Measurements from ENCODE around the gene FKBP1B. TPM values are rescaled to one million over a fixed set of nuclear protein-coding genes. Genes with fewer than 3 reads are reported as not detected.

The FKBP1B gene
- total and polyA plus RNA-seq, 4 donors, result 10.5 to 19.0 (median 13.3) TPM

GRCh38 chr2:24024018-24024417, 25.5 kb upstream of the FKBP1B start:
- no peak for ATAC-seq (ENCODE audit: insufficient read depth, low FRiP score)
- no peaks in the 10 kb centered on the region for H3K27me3 ChIP-seq (ENCODE audit: control insufficient read depth in 3 of 3, insufficient read depth in 3 of 3, low read length in 2 of 3)
- H3K9me3 ChIP-seq (ENCODE audit: control insufficient read depth in 4 of 4, insufficient read depth in 3 of 4, low read length in 3 of 4), result no peaks in the 10 kb centered on the region
- WGBS, 2 donors, result 77 to 81% methylated on average over 12 of the region's 12 CpGs
- peaks cover 0 to 18% (median 5%) of the 10 kb centered on the region in 4 donors for H3K36me3 ChIP-seq (ENCODE audit: control insufficient read depth in 4 of 4, insufficient read depth in 4 of 4, low read length in 4 of 4)
- no peak overlapping the region for H3K4me3 ChIP-seq
- no peak for DNase-seq
- TF ChIP-seq, protein P1, sequence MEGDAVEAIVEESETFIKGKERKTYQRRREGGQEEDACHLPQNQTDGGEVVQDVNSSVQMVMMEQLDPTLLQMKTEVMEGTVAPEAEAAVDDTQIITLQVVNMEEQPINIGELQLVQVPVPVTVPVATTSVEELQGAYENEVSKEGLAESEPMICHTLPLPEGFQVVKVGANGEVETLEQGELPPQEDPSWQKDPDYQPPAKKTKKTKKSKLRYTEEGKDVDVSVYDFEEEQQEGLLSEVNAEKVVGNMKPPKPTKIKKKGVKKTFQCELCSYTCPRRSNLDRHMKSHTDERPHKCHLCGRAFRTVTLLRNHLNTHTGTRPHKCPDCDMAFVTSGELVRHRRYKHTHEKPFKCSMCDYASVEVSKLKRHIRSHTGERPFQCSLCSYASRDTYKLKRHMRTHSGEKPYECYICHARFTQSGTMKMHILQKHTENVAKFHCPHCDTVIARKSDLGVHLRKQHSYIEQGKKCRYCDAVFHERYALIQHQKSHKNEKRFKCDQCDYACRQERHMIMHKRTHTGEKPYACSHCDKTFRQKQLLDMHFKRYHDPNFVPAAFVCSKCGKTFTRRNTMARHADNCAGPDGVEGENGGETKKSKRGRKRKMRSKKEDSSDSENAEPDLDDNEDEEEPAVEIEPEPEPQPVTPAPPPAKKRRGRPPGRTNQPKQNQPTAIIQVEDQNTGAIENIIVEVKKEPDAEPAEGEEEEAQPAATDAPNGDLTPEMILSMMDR (IDR thresholded peaks at IDR 0.05; ENCODE audit: control extremely low read depth, extremely low read depth), result no peak
- no peak overlapping the region for H3K9ac ChIP-seq (ENCODE audit: insufficient read depth in 1 of 2, low read length in 2 of 2)
- H3K27ac ChIP-seq (ENCODE audit: low read depth in 1 of 2, low read length in 1 of 2), result no peak overlapping the region
- H3K4me1 ChIP-seq (ENCODE audit: control insufficient read depth in 5 of 5, insufficient read depth in 5 of 5, low read length in 5 of 5), result no peaks in the 10 kb centered on the region

DNA sequence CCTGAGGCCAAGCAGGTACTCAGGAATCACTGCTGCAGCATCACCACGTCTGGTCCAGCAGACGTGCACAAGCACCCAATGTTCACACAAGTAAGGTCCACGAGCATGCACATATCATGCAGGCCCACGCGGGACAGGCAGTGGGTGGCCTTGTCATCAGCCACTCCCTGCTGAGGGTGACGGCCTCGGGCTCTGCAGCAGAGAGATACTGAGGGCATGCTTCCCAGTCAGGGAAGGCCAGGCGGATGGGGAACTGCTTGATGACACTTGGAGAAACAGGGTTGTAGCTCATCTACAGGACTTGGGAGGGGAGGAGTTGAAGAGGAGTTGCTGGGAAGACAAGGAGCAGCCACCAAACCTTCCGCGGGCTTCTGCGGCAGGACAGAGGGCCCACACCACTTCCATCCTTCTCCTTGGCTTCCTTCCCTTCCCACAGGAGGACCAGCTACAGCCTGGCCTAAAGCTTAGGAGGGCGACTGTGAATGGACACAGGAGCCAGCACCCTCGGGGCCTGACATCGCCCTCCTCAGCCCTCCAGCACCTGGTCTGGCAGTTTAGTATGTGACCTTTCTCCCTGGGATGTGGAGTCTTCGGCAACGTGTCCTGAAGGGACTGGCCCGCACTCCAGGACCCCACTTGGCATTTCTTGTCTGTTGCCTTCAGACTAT, 24.4 kb upstream of the FKBP1B start:
- ATAC-seq (ENCODE audit: insufficient read depth, low FRiP score) (no peak), DNase-seq (no peak)
- Histone ChIP-seq H3K4me1 (ENCODE audit: control insufficient read depth in 5 of 5, insufficient read depth in 5 of 5, low read length in 5 of 5) (no peaks in the 10 kb centered on the region), H3K27me3 (ENCODE audit: control insufficient read depth in 3 of 3, insufficient read depth in 3 of 3, low read length in 2 of 3) (no peaks in the 10 kb centered on the region), H3K27ac (ENCODE audit: low read depth in 1 of 2, low read length in 1 of 2) (no peak overlapping the region), H3K9ac (ENCODE audit: insufficient read depth in 1 of 2, low read length in 2 of 2) (no peak overlapping the region), H3K9me3 (ENCODE audit: control insufficient read depth in 4 of 4, insufficient read depth in 3 of 4, low read length in 3 of 4) (no peaks in the 10 kb centered on the region), H3K36me3 (ENCODE audit: control insufficient read depth in 4 of 4, insufficient read depth in 4 of 4, low read length in 4 of 4) (peaks cover 6 to 18% (median 8%) of the 10 kb centered on the region in 4 donors), H3K4me3 (no peak overlapping the region)
- 95 to 97% methylated on average over 17 of the region's 17 CpGs for WGBS, 2 donors
- TF ChIP-seq, protein P1 (IDR thresholded peaks at IDR 0.05; ENCODE audit: control extremely low read depth, extremely low read depth), result no peak

DNA sequence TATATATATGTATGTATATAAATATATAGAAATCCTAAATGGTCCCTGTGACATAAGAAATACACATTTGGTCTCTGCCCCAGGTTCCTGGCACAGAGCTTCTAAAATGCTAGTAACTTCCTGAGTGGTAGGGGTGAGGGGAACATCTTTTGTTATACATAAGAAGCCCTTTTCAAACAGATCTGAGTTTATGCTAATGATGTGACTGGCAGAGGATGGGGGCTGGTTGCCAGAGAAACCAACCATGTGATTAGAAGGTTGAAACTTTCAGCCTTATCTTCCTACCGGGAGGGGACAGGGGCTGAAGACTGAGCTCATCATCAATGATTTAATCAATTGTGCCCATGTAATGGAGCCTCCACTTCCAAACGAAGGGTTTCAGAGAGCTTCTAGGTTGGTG, 23.3 kb upstream of the FKBP1B start:
- no peak overlapping the region for H3K27ac ChIP-seq (ENCODE audit: low read depth in 1 of 2, low read length in 1 of 2)
- no peaks in the 10 kb centered on the region for H3K27me3 ChIP-seq (ENCODE audit: control insufficient read depth in 3 of 3, insufficient read depth in 3 of 3, low read length in 2 of 3)
- TF ChIP-seq, protein P1 (IDR thresholded peaks at IDR 0.05; ENCODE audit: control extremely low read depth, extremely low read depth), result no peak
- DNase-seq, result no peak
- no peaks in the 10 kb centered on the region for H3K9me3 ChIP-seq (ENCODE audit: control insufficient read depth in 4 of 4, insufficient read depth in 3 of 4, low read length in 3 of 4)
- ATAC-seq (ENCODE audit: insufficient read depth, low FRiP score), result no peak
- WGBS, 2 donors, result 80% methylated on average over 2 of the region's 2 CpGs
- peaks cover 6 to 26% (median 14%) of the 10 kb centered on the region in 4 donors for H3K36me3 ChIP-seq (ENCODE audit: control insufficient read depth in 4 of 4, insufficient read depth in 4 of 4, low read length in 4 of 4)
- no peak overlapping the region for H3K4me3 ChIP-seq
- no peak overlapping the region for H3K9ac ChIP-seq (ENCODE audit: insufficient read depth in 1 of 2, low read length in 2 of 2)
- H3K4me1 ChIP-seq (ENCODE audit: control insufficient read depth in 5 of 5, insufficient read depth in 5 of 5, low read length in 5 of 5), result no peaks in the 10 kb centered on the region

Measured in lung (tissue), 12 donors.